ENCODE data around the gene RASEF. TPM values are rescaled to one million over a fixed set of nuclear protein-coding genes. Genes with fewer than 3 reads are reported as not detected.

RASEF gene
- total RNA-seq, 1 experiment from 2014 or later, result 12.3 TPM

- no peak for ATAC-seq
- no TSS peak for BruUV-seq (replicated peaks)
Observed at GRCh38 chr9:83059417-83059816, 3.5 kb downstream of the RASEF start.

GRCh38 chr9:83056911-83057310 lies 6.0 kb downstream of the RASEF start:
- Histone ChIP-seq H4K20me1 (ENCODE audit: low read length) (no peaks in the 10 kb centered on the region), H3K9ac (ENCODE audit: low read length) (no peak overlapping the region), H3K4me2 (ENCODE audit: low read length) (no peak overlapping the region), H2AFZ (ENCODE audit: low read length) (no peak overlapping the region), H3K36me3 (ENCODE audit: low read depth, low read length) (no peaks in the 10 kb centered on the region), H3K4me1 (ENCODE audit: insufficient read depth, low read length) (peaks cover 35% of the 10 kb centered on the region), H3K9me2 (replicated peaks; ENCODE audit: low read length) (no peaks in the 10 kb centered on the region), H3K27me3 (ENCODE audit: low read length) (no peaks in the 10 kb centered on the region), H3K27ac (ENCODE audit: low read length) (no peak overlapping the region), H3K4me3 (ENCODE audit: low read length) (no peak overlapping the region), H3K79me2 (ENCODE audit: low read length) (peaks cover 48% of the 10 kb centered on the region), H3K9me3 (ENCODE audit: low read length) (no peaks in the 10 kb centered on the region), H3F3A (ENCODE audit: low read length, unreplicated experiment) (no peaks in the 10 kb centered on the region)
- POLR2A ChIA-PET (ENCODE audit: unreplicated experiment), result no interaction called here
- CTCF ChIA-PET, result no interaction called here
- TF ChIP-seq CTCF (conservative IDR thresholded peaks at IDR 0.05; ENCODE audit: low read depth, low read length) (no peak), EZH2phosphoT487 (IDR thresholded peaks at IDR 0.05; ENCODE audit: borderline replicate concordance, low read length) (no peak), EZH2 (IDR thresholded peaks at IDR 0.05; ENCODE audit: low read length, unreplicated experiment) (no peak)
- BruUV-seq (replicated peaks), result no TSS peak
- DNase-seq (no peak), ATAC-seq (no peak)
- intact Hi-C loops (cut with micrococcal nuclease), result no loop called here

More at GRCh38 chr9:83059417-83059816, 3.5 kb downstream of the RASEF start:
- TF ChIP-seq CTCF (conservative IDR thresholded peaks at IDR 0.05; ENCODE audit: low read depth, low read length), result no peak
- no peak for TF ChIP-seq EZH2phosphoT487 (IDR thresholded peaks at IDR 0.05; ENCODE audit: borderline replicate concordance, low read length)
- no peak for TF ChIP-seq EZH2 (IDR thresholded peaks at IDR 0.05; ENCODE audit: low read length, unreplicated experiment)
- Histone ChIP-seq H3K9me3 (ENCODE audit: low read length) (no peaks in the 10 kb centered on the region), H3K36me3 (ENCODE audit: low read depth, low read length) (no peaks in the 10 kb centered on the region), H3K4me2 (ENCODE audit: low read length) (peak overlapping the region; percentile 86), H3K27ac (ENCODE audit: low read length) (no peak overlapping the region), H2AFZ (ENCODE audit: low read length) (no peak overlapping the region), H3K9ac (ENCODE audit: low read length) (no peak overlapping the region), H3K27me3 (ENCODE audit: low read length) (no peaks in the 10 kb centered on the region), H4K20me1 (ENCODE audit: low read length) (no peaks in the 10 kb centered on the region), H3K4me1 (ENCODE audit: insufficient read depth, low read length) (peaks cover 41% of the 10 kb centered on the region), H3K4me3 (ENCODE audit: low read length) (no peak overlapping the region), H3K79me2 (ENCODE audit: low read length) (peaks cover 48% of the 10 kb centered on the region), H3F3A (ENCODE audit: low read length, unreplicated experiment) (no peaks in the 10 kb centered on the region), H3K9me2 (replicated peaks; ENCODE audit: low read length) (no peaks in the 10 kb centered on the region)
- intact Hi-C loops (cut with micrococcal nuclease), result no loop called here
- ChIA-PET CTCF (no interaction called here), POLR2A (ENCODE audit: unreplicated experiment) (no interaction called here)
- peak; percentile 25 for DNase-seq

GRCh38 chr9:83056174-83056573 lies 6.8 kb downstream of the RASEF start:
- intact Hi-C loops (cut with micrococcal nuclease), result no loop called here
- peaks cover 41% of the 10 kb centered on the region for H3K79me2 ChIP-seq (ENCODE audit: low read length)

More at GRCh38 chr9:83056174-83056573, 6.8 kb downstream of the RASEF start:
- Histone ChIP-seq H3K27me3 (ENCODE audit: low read length) (no peaks in the 10 kb centered on the region), H2AFZ (ENCODE audit: low read length) (no peak overlapping the region), H4K20me1 (ENCODE audit: low read length) (no peaks in the 10 kb centered on the region), H3K4me2 (ENCODE audit: low read length) (no peak overlapping the region), H3K4me3 (ENCODE audit: low read length) (no peak overlapping the region), H3K36me3 (ENCODE audit: low read depth, low read length) (no peaks in the 10 kb centered on the region), H3K27ac (ENCODE audit: low read length) (no peak overlapping the region), H3K9me2 (replicated peaks; ENCODE audit: low read length) (no peaks in the 10 kb centered on the region), H3K9ac (ENCODE audit: low read length) (no peak overlapping the region), H3F3A (ENCODE audit: low read length, unreplicated experiment) (no peaks in the 10 kb centered on the region), H3K9me3 (ENCODE audit: low read length) (no peaks in the 10 kb centered on the region), H3K4me1 (ENCODE audit: insufficient read depth, low read length) (peaks cover 35% of the 10 kb centered on the region)
- TF ChIP-seq EZH2 (IDR thresholded peaks at IDR 0.05; ENCODE audit: low read length, unreplicated experiment) (no peak), CTCF (conservative IDR thresholded peaks at IDR 0.05; ENCODE audit: low read depth, low read length) (no peak), EZH2phosphoT487 (IDR thresholded peaks at IDR 0.05; ENCODE audit: borderline replicate concordance, low read length) (no peak)
- BruUV-seq (replicated peaks), result no TSS peak
- peak; percentile 57 for ATAC-seq
- POLR2A ChIA-PET (ENCODE audit: unreplicated experiment), result no interaction called here
- peak; percentile 37 for DNase-seq
- CTCF ChIA-PET, result no interaction called here
